Measurements from ENCODE around the gene TPSD1.
"Not testable (repeated sequence)": the region's sequence is repeated elsewhere in the genome, so short reads cannot be mapped to it uniquely, and the experiment has no call there.

Gene TPSD1

GRCh38 chr16:1282324-1282973 is 26.6 kb downstream of the TPSD1 start:
- no peak for DNase-seq (ENCODE audit: low spot score)

- no peak for DNase-seq (ENCODE audit: low spot score)
Observed at GRCh38 chr16:1283296-1283695, 27.4 kb downstream of the TPSD1 start.

GRCh38 chr16:1283996-1284616 is 28.2 kb downstream of the TPSD1 start:
- no peak for DNase-seq (ENCODE audit: low spot score)

- DNase-seq (ENCODE audit: low spot score), result no peak
Observed at GRCh38 chr16:1285669-1286512, 30.0 kb downstream of the TPSD1 start.

GRCh38 chr16:1286513-1287094 is 30.7 kb downstream of the TPSD1 start:
- no peak for DNase-seq (ENCODE audit: low spot score)

GRCh38 chr16:1287982-1288670 is 32.3 kb downstream of the TPSD1 start:
- peak; percentile 74 for DNase-seq (ENCODE audit: low spot score)

GRCh38 chr16:1288813-1289476 is 33.1 kb downstream of the TPSD1 start:
- DNase-seq (ENCODE audit: low spot score), result no peak

GRCh38 chr16:1289477-1289866 is 33.6 kb downstream of the TPSD1 start:
- DNase-seq (ENCODE audit: low spot score), result no peak

- DNase-seq (ENCODE audit: low spot score), result no peak
Observed at GRCh38 chr16:1290063-1290501, 34.2 kb downstream of the TPSD1 start.

- DNase-seq (ENCODE audit: low spot score), result no peak
Observed at GRCh38 chr16:1290860-1291575, 35.1 kb downstream of the TPSD1 start.

- no peak for DNase-seq (ENCODE audit: low spot score)
Observed at GRCh38 chr16:1291576-1291974, 35.7 kb downstream of the TPSD1 start.

- not testable (repeated sequence) for DNase-seq (ENCODE audit: low spot score)
Observed at GRCh38 chr16:1292208-1292607, 36.3 kb downstream of the TPSD1 start.

GRCh38 chr16:1292808-1293207 is 36.9 kb downstream of the TPSD1 start:
- DNase-seq (ENCODE audit: low spot score), result not testable (repeated sequence)

- DNase-seq (ENCODE audit: low spot score), result no peak
Observed at GRCh38 chr16:1293921-1294656, 38.2 kb downstream of the TPSD1 start.

GRCh38 chr16:1295465-1295864 is 39.6 kb downstream of the TPSD1 start:
- DNase-seq (ENCODE audit: low spot score), result no peak

- DNase-seq (ENCODE audit: low spot score), result not testable (repeated sequence)
Observed at GRCh38 chr16:1296688-1297017, 40.8 kb downstream of the TPSD1 start.

- no peak for DNase-seq (ENCODE audit: low spot score)
Observed at GRCh38 chr16:1297018-1297696, 41.3 kb downstream of the TPSD1 start.

GRCh38 chr16:1298406-1298805 is 42.5 kb downstream of the TPSD1 start:
- no peak for DNase-seq (ENCODE audit: low spot score)

- no peak for DNase-seq (ENCODE audit: low spot score)
Observed at GRCh38 chr16:1299012-1299867, 43.4 kb downstream of the TPSD1 start.

All from GM03348 (cell line).